Gastroesophageal sphincter (tissue), 4 donors: Measurements from ENCODE around the gene FHIP1A. TPM values are rescaled to one million over a fixed set of nuclear protein-coding genes. Genes with fewer than 3 reads are reported as not detected.

Source experiments
- ATAC-seq: fragments of 150-250 bp; one replicate; pipeline ENCODE4 v1.9.1; 2016; ENCODE audit warnings: mild to moderate bottlenecking, moderate library complexity
- H3K27ac ChIP-seq, 4 donors: fragments of 200-600 bp; sonication (generic) in 3 of 4; 1 replicate in 3 of 4; 2 replicates in 1 of 4; pipeline ENCODE4 v1.5.1; 2016 to 2019
- H3K27me3 ChIP-seq: fragments of 200-600 bp; sonication (generic); one replicate; pipeline ENCODE4 v1.5.1; 2019
- H3K36me3 ChIP-seq, 2 donors: fragments of 200-600 bp; sonication (generic); one replicate each; pipeline ENCODE4 v1.5.1; 2019; ENCODE audit warnings: control low read depth in 1 of 2
- H3K4me1 ChIP-seq, 3 donors: fragments of 200-600 bp; sonication (generic); 1 replicate in 2 of 3; 2 replicates in 1 of 3; pipeline ENCODE4 v1.5.1; 2016 to 2019; ENCODE audit warnings: control low read depth in 2 of 3
- H3K4me3 ChIP-seq, 2 donors: fragments of 200-600 bp; sonication (generic); one replicate each; pipeline ENCODE4 v1.5.1; 2019; ENCODE audit warnings: mild to moderate bottlenecking in 1 of 2, moderate library complexity in 1 of 2
- H3K9me3 ChIP-seq, 3 donors: fragments of 200-600 bp; sonication (generic); one replicate each; pipeline ENCODE4 v1.5.1; 2017 to 2019; ENCODE audit warnings: control low read depth in 2 of 3
- EP300 ChIP-seq: sonication (generic); formaldehyde crosslinking; IDR thresholded peaks from one replicate; pipeline ENCODE4 v1.6.1; 2017; ENCODE audit warnings: antibody characterized with exemption, mild to moderate bottlenecking
- POLR2A ChIP-seq, 2 donors: fragments of 450-650 bp; IDR thresholded peaks; one replicate each; pipeline ENCODE4 v1.6.1; 2017; ENCODE audit warnings: antibody characterized with exemption in 2 of 2, mild to moderate bottlenecking in 2 of 2, moderate library complexity in 1 of 2
- POLR2AphosphoS5 ChIP-seq: sonication (generic); formaldehyde crosslinking; IDR thresholded peaks from one replicate; pipeline ENCODE4 v1.6.1; 2017; ENCODE audit warnings: antibody characterized with exemption
- WGBS, 2 donors: methylation state at CpG; one replicate each; pipeline ENCODE4 v1.1.5; 2018; ENCODE audit warnings: low coverage in 1 of 2; 5-methylcytosine and 5-hydroxymethylcytosine counted together
- total RNA-seq, 4 donors: library from RNA; depleted of rRNA; stranded (reverse); fragments of >200 nt; gene quantifications; one replicate each; pipeline ENCODE4 v1.1.0, GENCODE V29; 2016
- TF ChIP-seq, protein P1 (sequence below), 4 experiments: fragments of 200-600 bp in 2 of 4; fragments of 450-650 bp in 2 of 4; sonication (generic) in 1 of 4; IDR thresholded peaks; one replicate each; pipeline ENCODE4 v1.5.1; 2017 to 2019; ENCODE audit warnings: antibody characterized with exemption in 4 of 4, mild to moderate bottlenecking in 2 of 4, moderate library complexity in 2 of 4

Gene FHIP1A
- total RNA-seq, 4 donors from 2014 or later, result 3.3 to 19.5 (median 4.9) TPM

DNA sequence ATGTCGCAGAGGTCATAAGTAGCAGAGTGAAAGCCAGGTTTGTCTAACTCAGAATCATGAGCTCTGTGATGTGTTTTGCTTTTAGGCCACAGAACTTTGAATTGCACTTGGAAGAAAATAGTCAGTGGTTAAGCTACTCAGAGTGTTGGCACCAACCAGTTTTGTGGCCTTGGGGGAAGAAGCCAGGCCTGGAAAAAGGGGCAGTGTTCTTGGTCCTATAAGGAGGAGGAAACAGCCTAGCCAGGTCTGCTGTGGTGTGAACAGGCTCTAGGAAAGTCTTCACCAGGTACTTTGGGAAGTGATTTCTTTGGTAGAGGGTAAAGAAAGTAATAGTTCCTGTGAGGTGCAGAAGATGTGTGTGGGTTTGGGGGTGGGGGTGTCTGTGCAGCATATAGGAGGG, 49.2 kb downstream of the FHIP1A start:
- WGBS, 2 donors, result 100% methylated on average over 1 of the region's 1 CpG
- Histone ChIP-seq H3K4me1 (no peaks in the 10 kb centered on the region), H3K4me3 (no peak overlapping the region), H3K27ac (no peak overlapping the region), H3K9me3 (no peaks in the 10 kb centered on the region), H3K27me3 (no peaks in the 10 kb centered on the region), H3K36me3 (no peaks in the 10 kb centered on the region)
- no peak for ATAC-seq
- TF ChIP-seq POLR2AphosphoS5 (no peak), POLR2A (IDR thresholded peaks at IDR 0.05) (no peak), EP300 (no peak)
- TF ChIP-seq, protein P1, sequence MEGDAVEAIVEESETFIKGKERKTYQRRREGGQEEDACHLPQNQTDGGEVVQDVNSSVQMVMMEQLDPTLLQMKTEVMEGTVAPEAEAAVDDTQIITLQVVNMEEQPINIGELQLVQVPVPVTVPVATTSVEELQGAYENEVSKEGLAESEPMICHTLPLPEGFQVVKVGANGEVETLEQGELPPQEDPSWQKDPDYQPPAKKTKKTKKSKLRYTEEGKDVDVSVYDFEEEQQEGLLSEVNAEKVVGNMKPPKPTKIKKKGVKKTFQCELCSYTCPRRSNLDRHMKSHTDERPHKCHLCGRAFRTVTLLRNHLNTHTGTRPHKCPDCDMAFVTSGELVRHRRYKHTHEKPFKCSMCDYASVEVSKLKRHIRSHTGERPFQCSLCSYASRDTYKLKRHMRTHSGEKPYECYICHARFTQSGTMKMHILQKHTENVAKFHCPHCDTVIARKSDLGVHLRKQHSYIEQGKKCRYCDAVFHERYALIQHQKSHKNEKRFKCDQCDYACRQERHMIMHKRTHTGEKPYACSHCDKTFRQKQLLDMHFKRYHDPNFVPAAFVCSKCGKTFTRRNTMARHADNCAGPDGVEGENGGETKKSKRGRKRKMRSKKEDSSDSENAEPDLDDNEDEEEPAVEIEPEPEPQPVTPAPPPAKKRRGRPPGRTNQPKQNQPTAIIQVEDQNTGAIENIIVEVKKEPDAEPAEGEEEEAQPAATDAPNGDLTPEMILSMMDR (IDR thresholded peaks at IDR 0.05), result no peak

Other genes starting within 250 kb of the FHIP1A start
- not detected for gene PRSS48, start 132.0 kb upstream of the FHIP1A start, total RNA-seq
- gene SH3D19, start 83.6 kb upstream of the FHIP1A start, total RNA-seq, result 100 to 1,000 TPM; 117 to 200 (median 168) TPM